ENCODE measurements around the gene ERCC6.

ERCC6 gene

DNA sequence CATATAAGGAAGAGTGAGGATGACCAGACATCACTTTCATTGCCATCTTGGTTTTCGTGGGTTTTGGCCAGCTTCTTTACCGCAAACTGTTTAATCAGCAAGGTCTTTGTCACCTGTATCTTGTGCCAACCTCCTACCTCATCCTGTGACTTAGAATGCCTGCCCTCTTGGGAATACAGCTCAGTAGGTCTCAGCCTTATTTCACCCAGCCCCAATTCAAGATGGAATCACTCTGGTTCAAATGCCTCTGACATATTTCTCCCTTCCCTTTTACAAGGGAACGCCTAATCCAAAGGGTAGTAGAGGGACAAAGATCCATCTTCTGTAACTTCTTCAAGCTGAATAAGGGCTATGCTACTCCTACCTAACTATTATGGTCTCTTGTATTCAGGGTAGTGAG is 4.7 kb upstream of the ERCC6 start:
- no peak for DNase-seq

GRCh38 chr10:49542353-49542752 is 3.4 kb upstream of the ERCC6 start:
- no peak for DNase-seq

DNA sequence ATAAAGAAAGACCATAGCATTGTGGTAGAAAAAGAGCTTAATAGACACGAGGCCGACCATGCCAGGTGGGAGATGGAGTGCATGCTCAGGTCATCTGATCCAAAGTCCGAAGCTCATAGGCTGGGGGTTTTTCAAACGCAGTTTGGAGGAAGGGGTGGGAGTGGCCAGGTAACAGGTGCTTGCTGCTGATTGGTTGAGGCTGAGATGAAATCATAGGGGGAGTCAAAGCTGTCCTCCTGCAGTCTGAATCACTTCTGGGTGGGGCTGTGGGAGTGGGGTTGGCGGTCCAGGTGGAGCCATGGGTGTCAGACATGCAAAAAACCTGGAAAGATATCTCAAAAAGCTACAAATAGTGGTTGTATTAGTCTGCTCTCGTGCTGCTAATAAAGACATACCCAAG is 2.8 kb upstream of the ERCC6 start:
- no peak for DNase-seq

GRCh38 chr10:49540056-49540797 is 1.3 kb upstream of the ERCC6 start:
- no peak for DNase-seq

- peak; percentile 26 for DNase-seq
Measured at GRCh38 chr10:49539320-49539885, 482 bp upstream of the ERCC6 start.

DNA sequence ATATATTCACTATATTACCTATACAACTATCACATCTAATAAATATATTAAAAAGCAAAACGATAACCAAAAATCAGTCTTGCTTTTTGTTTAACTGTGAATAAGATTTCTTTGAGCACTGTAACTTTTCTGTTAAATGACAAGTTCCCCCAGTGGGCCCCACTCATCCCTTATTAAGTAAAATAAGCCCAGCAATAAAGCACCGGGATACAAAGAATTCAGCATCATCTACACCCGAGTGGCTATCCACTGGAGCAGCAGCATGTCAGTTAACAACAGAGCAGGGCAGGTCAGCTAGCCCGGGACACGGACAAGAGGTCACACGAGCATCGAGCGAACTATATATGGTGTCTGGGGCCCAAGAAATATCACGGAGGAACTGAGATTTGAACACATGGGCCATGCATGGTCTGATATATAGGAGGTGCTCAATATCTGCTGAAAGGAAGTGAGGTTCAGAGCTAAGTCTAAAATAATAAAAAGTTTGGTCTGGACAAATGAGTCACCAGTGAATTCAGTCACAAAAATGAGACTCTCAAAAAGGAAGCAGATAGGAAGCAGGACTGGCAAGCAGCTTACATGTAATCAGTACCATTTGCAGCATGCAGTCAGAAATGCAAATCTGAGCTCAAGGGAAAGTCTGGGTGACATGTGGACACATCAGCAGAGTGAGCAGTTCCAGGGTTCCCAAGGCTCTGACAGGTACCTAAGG is 4.1 kb downstream of the ERCC6 start:
- peak; percentile 60 for DNase-seq

DNA sequence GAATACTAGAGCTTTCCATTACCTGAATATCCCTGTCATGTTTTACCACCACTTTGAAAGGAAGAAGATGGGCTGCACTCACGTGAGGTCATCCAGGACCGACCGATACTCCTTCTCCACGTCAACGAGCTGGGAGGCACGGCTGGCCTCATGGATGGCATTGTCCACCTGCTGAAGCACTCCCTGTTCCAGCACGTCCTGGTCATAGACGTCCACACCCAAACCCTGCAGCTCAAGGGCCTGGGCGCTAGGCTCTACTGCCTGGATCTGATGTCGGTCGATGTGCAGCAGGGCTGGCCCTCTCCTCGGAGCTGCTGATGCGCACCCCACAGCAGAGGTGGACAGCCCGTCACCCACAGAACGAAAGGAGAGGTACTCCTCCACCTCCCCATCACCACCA is 6.5 kb downstream of the ERCC6 start:
- no peak for DNase-seq

GRCh38 chr10:49528977-49529506 is 9.9 kb downstream of the ERCC6 start:
- DNase-seq, result no peak

GRCh38 chr10:49527850-49528249 is 11.1 kb downstream of the ERCC6 start:
- no peak for DNase-seq

GRCh38 chr10:49527061-49527460 is 11.9 kb downstream of the ERCC6 start:
- DNase-seq, result no peak

GRCh38 chr10:49526619-49527018 is 12.3 kb downstream of the ERCC6 start:
- no peak for DNase-seq

DNA sequence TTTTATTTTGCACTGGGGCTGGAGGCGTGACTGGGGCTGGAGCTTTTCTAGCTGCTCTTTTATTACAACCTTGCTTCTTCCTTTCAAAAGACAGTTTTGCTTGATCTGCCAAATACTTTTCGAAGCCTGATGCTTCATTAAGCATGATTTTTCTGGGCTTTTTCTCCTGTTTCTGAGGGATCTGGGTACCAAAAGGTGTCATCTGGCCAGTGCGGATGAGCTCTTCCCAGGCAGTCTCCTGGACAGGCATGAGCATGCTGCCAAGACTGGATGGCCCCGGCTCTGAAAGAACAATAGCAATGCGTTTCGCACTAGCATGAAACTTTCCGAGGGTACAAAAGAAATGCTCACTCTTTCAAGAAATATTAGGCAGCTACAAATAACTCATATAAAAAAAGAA is 14.4 kb downstream of the ERCC6 start:
- no peak for DNase-seq

GRCh38 chr10:49523301-49523700 is 15.6 kb downstream of the ERCC6 start:
- DNase-seq, result no peak

GRCh38 chr10:49521062-49521461 is 17.9 kb downstream of the ERCC6 start:
- DNase-seq, result no peak

- DNase-seq, result no peak
Measured at GRCh38 chr10:49520122-49520775, 18.7 kb downstream of the ERCC6 start.

DNA sequence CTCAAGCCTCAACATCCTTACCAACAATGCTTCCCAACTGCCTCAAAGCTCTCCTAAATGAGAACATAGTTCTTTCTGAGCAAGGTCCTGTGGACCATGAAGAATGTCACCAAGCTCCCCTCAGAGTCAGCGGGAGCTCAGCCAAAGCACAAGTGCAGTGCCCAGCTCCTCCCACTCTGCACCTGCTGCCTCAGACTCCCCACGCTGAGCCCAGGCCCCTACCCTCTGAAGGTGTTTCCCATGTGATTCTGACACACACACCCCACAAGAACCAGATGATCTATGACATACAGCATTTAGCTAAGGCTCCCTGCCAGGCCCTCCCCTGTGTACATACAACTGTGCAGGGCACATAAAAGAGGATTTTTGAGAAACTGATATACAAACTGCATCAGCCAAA is 19.2 kb downstream of the ERCC6 start:
- DNase-seq, result no peak

- peak; percentile 55 for DNase-seq
Measured at GRCh38 chr10:49518982-49519578, 19.8 kb downstream of the ERCC6 start.

GRCh38 chr10:49518566-49518965 is 20.4 kb downstream of the ERCC6 start:
- no peak for DNase-seq

DNA sequence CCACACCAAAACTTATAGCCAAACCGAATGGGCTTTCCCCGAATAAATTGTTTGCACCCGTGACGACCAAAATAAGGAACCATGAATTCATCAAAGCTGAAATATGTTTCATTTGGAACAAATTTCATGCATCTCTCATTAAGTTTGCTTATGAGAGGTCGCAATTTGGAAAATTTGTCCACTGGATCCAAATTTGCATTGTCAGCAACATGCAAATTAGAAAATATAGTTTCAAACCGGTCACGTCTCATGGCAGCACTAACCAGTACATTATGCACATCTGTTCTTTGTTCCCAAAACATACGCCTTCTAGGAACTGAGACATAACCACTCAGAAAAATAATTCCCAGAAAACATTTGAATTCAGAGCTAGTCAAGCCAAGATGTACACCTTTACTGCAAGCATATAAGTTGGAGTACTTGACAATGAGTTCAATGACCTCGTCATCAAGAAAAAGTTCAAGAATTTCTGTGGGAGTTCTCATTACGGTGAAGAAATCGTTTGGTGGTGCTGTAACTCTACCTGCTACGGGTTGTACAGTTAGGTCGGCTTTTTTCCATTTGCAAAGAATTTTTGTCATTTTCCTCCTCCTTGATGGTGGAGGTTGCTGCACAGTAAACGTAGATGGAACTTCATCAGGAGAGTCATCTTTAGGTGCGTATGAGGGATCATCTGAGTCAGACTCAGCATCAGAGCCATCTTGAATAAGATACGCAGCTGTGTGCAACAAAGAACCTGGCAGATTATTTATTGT is 22.5 kb downstream of the ERCC6 start:
- DNase-seq, result no peak

DNA sequence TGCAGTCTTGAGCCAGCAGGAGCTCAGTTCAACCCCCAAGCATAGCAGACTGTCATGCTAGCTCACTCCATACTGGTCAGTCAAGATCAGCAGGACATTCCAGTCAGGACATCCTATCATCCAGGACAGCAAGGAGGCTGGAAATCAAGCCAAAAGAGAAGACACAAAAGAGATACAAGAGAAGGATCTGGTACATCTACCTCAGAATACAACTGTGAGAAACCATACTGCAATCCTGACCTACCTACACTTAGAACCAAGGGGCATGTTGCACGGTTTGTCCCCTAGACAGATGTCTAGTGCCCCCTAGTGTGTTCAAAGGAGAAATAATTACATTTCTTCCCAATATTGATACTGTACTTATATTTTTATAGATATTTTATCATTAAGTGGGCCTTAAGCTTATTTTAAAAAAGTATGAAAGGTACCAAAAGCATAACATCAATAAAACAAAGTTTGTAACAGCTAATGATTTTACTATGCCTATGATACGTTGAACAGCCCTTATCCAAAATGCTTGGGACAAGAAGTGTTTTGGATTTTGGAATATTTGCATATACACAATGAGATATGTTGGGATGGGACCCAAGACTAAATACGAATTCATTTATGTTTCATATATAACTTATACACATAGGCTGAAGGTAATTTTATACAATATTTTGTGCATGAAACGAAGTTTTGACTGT is 26.7 kb downstream of the ERCC6 start:
- DNase-seq, result peak; percentile 58

- DNase-seq, result no peak
Measured at GRCh38 chr10:49509771-49510303, 29.1 kb downstream of the ERCC6 start.
